Transverse colon (tissue), 4 donors: ENCODE measurements around the gene GFRA1. TPM values are rescaled to one million over a fixed set of nuclear protein-coding genes. Genes with fewer than 3 reads are reported as not detected.

Source experiments
- DNase-seq: peaks from one replicate; pipeline ENCODE4 v3.0.0-alpha.2; 2019
- H3K27ac ChIP-seq, 4 donors: fragments of 200-600 bp; sonication (generic); 2 replicates each; pipeline ENCODE4 v1.5.1; 2016 to 2018; ENCODE audit warnings: inconsistent platforms in 4 of 4
- H3K27me3 ChIP-seq: fragments of 200-600 bp; sonication (generic); 2 replicates; pipeline ENCODE4 v1.5.1; 2017; ENCODE audit warnings: inconsistent platforms
- H3K36me3 ChIP-seq, 4 donors: fragments of 200-600 bp; sonication (generic); 2 replicates each; pipeline ENCODE4 v1.5.1; 2017 to 2019; ENCODE audit warnings: inconsistent platforms in 4 of 4
- H3K4me1 ChIP-seq, 4 donors: fragments of 200-600 bp; sonication (generic); 2 replicates each; pipeline ENCODE4 v1.5.1; 2017 to 2020; ENCODE audit warnings: inconsistent platforms in 4 of 4
- H3K4me3 ChIP-seq, 4 donors: fragments of 200-600 bp; sonication (generic); 1 replicate in 1 of 4; 2 replicates in 3 of 4; pipeline versions ENCODE4 v1.5.1 to v1.6.1; 2017 to 2019; ENCODE audit warnings: inconsistent platforms in 4 of 4
- H3K9me3 ChIP-seq, 2 donors: fragments of 200-600 bp; sonication (generic); 2 replicates each; pipeline ENCODE4 v1.5.1; 2017 to 2019; ENCODE audit warnings: inconsistent platforms in 2 of 2
- EP300 ChIP-seq: sonication (generic); formaldehyde crosslinking; IDR thresholded peaks from one replicate; pipeline ENCODE4 v1.6.1; 2017; ENCODE audit warnings: antibody characterized with exemption, low read depth
- POLR2A ChIP-seq: fragments of 450-650 bp; IDR thresholded peaks from one replicate; pipeline ENCODE4 v1.6.1; 2016; ENCODE audit warnings: antibody characterized with exemption, mild to moderate bottlenecking, moderate library complexity
- POLR2AphosphoS5 ChIP-seq, 3 donors: sonication (generic); formaldehyde crosslinking; IDR thresholded peaks; one replicate each; pipeline ENCODE4 v1.6.1; 2016; ENCODE audit warnings: antibody characterized with exemption in 3 of 3
- WGBS, 2 donors: methylation state at CpG; one replicate each; pipeline ENCODE4 v1.1.5; 2018; ENCODE audit warnings: low coverage in 1 of 2; 5-methylcytosine and 5-hydroxymethylcytosine counted together
- in situ Hi-C, 4 donors: fragments of 200-750 bp; cut with MboI; loops; one replicate each; pipeline versions ENCODE4 v1.15.0 to v1.15.1; 2017; ENCODE audit warnings: low sequenced_read_pairs in 3 of 4, low pct_ligation_motif_present in 1 of 4, low pct_unique_long_range_greater_than_20kb in 1 of 4
- intact Hi-C: fragments of 100-400 bp; cut with DNase I; formaldehyde crosslinking; loops from one replicate; pipeline ENCODE4 v1.15.1; 2023; ENCODE audit warnings: low total_unique reads
- total RNA-seq, 4 donors: library from RNA; depleted of rRNA; stranded (reverse); fragments of >200 nt; gene quantifications; one replicate each; pipeline ENCODE4 v1.1.0, GENCODE V29; 2016
- TF ChIP-seq, protein P1 (sequence below), 5 experiments: fragments of 200-600 bp in 3 of 5; fragments of 450-650 bp in 2 of 5; sonication (generic) in 3 of 5; IDR thresholded peaks; 1 replicate in 2 of 5; 2 replicates in 3 of 5; pipeline ENCODE4 v1.5.1; 2016 to 2017; ENCODE audit warnings: antibody characterized with exemption in 5 of 5, inconsistent platforms in 3 of 5, mild to moderate bottlenecking in 2 of 5, moderate library complexity in 1 of 5

GFRA1 gene, protein sequence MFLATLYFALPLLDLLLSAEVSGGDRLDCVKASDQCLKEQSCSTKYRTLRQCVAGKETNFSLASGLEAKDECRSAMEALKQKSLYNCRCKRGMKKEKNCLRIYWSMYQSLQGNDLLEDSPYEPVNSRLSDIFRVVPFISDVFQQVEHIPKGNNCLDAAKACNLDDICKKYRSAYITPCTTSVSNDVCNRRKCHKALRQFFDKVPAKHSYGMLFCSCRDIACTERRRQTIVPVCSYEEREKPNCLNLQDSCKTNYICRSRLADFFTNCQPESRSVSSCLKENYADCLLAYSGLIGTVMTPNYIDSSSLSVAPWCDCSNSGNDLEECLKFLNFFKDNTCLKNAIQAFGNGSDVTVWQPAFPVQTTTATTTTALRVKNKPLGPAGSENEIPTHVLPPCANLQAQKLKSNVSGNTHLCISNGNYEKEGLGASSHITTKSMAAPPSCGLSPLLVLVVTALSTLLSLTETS
- 10 to 100 TPM; 12.0 to 32.8 (median 17.3) TPM for total RNA-seq

DNA sequence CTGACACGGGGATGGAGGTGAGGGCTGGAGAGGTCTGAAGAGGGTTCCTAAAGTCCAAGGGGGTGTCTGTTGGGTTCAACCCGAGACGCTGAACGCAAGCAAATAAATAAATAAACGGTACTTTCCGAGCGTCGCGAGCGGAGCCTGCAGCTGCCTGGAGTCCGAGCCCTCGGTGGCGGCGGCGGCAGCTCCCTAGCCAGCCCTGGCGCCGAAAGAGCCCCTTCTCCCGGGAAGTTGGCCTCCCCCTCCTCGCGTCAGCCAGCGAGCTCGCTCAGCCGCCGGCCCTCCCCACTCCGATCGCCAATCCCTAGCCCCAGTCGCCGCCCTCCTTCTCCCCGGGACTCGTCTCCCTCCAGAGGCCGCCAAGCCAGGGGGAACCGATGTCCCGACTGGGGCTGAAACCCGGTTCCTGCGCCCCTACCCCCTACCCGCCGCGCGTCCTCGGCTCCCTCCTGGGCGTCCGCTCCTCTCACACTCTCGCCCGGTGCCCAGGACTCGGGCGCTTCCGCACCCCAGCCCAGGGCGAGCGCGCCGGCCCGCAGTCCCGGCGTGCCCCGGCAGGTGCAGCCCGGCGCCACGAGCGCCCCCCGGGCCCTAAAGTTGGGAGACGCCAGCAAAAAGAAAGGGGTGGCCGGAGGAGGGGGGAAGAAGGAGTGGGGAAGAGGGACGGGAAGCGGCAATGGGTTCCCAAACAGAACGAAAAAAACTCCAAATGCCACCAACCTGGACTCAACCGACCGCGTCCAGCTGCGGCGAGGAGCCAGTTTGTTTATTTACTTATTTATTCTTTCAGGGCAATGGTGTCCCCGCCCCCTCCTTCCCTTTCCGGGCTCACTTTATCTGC, at the start of gene GFRA1:
TSS of gene GFRA1 (minus strand) at position 767 of the 844 bp plus-strand sequence. CDS start 1,177 bp downstream, outside the sequence.
- TF ChIP-seq POLR2AphosphoS5 (IDR thresholded peaks at IDR 0.05) = no peak
- TF ChIP-seq, protein P1, sequence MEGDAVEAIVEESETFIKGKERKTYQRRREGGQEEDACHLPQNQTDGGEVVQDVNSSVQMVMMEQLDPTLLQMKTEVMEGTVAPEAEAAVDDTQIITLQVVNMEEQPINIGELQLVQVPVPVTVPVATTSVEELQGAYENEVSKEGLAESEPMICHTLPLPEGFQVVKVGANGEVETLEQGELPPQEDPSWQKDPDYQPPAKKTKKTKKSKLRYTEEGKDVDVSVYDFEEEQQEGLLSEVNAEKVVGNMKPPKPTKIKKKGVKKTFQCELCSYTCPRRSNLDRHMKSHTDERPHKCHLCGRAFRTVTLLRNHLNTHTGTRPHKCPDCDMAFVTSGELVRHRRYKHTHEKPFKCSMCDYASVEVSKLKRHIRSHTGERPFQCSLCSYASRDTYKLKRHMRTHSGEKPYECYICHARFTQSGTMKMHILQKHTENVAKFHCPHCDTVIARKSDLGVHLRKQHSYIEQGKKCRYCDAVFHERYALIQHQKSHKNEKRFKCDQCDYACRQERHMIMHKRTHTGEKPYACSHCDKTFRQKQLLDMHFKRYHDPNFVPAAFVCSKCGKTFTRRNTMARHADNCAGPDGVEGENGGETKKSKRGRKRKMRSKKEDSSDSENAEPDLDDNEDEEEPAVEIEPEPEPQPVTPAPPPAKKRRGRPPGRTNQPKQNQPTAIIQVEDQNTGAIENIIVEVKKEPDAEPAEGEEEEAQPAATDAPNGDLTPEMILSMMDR (IDR thresholded peaks at IDR 0.05) = peak in 1 of 5 experiments; percentile 5
- H3K27ac ChIP-seq = peak within 1 kb of the TSS; percentile 55 to 81 (median 57)
- H3K4me3 ChIP-seq = peak within 1 kb of the TSS; percentile 39 to 52 (median 44)
- intact Hi-C loops (loop anchor here (10.0 kb wide), 1 partner anchor 318 kb away; no protein-coding TSS in a partner anchor), in situ Hi-C loops (no loop called here)
- H3K36me3 ChIP-seq = no peaks in the 10 kb centered on the region
- H3K9me3 ChIP-seq = no peaks in the 10 kb centered on the region
- H3K4me1 ChIP-seq = peaks cover 0 to 23% (median 11%) of the 10 kb centered on the region in 4 donors
- DNase-seq = no peak
- H3K27me3 ChIP-seq = peaks cover 85% of the 10 kb centered on the region
- 2 to 3% methylated on average over 12 to 39 of the region's 72 CpGs for WGBS, 2 donors

DNA sequence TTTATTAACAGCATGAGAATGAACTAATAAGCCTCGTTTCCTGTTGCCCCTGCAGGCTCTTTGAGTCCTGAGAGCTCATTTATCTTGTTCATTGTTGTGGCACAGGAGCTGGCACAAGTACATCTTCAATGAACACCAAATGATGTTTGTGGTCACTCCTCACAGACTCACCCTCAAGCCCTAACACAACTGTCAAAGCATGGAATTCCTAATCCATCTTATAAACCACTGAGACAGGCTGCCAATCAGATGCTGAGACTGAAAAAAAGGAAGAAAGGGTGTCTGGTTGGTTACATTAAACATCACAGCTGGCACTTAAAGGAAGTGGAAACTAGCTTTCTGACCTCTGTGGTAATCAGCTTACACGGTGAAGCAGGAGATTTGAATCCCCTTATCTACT, 43.5 kb upstream of the GFRA1 start:
- intact Hi-C loops (no loop called here), in situ Hi-C loops (no loop called here)
- no peak overlapping the region for H3K27ac ChIP-seq
- H3K4me1 ChIP-seq = no peaks in the 10 kb centered on the region
- 16 to 37% methylated on average over 2 of the region's 2 CpGs for WGBS, 2 donors
- H3K9me3 ChIP-seq = no peaks in the 10 kb centered on the region
- no peaks in the 10 kb centered on the region for H3K27me3 ChIP-seq
- DNase-seq = no peak
- TF ChIP-seq, protein P1 (IDR thresholded peaks at IDR 0.05) = no peak
- TF ChIP-seq POLR2A (no peak), EP300 (no peak), POLR2AphosphoS5 (IDR thresholded peaks at IDR 0.05) (no peak)
- H3K36me3 ChIP-seq = no peaks in the 10 kb centered on the region
- no peak overlapping the region for H3K4me3 ChIP-seq

DNA sequence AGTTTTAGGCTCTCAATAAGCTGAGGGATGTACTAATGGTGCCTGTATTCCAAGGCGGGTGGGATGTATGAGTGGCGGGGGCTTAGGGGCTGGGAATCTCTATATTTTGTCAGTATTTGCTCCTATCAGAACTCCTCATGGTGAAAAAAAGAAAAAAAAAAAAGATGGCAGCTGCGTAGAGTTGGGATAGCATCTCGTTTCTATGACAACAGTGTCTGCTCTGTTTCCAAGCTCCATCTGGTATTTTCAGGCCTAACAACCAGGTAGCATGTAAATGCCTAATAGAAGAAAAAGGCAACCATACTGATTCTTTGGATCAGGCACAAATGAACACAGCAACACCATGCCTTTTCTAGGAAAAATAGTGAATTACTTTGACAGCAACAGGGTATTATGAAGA, 39.5 kb upstream of the GFRA1 start:
- Histone ChIP-seq H3K36me3 (no peaks in the 10 kb centered on the region), H3K27me3 (no peaks in the 10 kb centered on the region), H3K9me3 (no peaks in the 10 kb centered on the region), H3K27ac (no peak overlapping the region), H3K4me1 (no peaks in the 10 kb centered on the region), H3K4me3 (no peak overlapping the region)
- in situ Hi-C loops = no loop called here
- no peak for DNase-seq
- intact Hi-C loops = no loop called here
- WGBS, 2 donors = 61 to 77% methylated on average over 4 of the region's 4 CpGs
- no peak for TF ChIP-seq POLR2AphosphoS5 (IDR thresholded peaks at IDR 0.05)
- TF ChIP-seq POLR2A = no peak

DNA sequence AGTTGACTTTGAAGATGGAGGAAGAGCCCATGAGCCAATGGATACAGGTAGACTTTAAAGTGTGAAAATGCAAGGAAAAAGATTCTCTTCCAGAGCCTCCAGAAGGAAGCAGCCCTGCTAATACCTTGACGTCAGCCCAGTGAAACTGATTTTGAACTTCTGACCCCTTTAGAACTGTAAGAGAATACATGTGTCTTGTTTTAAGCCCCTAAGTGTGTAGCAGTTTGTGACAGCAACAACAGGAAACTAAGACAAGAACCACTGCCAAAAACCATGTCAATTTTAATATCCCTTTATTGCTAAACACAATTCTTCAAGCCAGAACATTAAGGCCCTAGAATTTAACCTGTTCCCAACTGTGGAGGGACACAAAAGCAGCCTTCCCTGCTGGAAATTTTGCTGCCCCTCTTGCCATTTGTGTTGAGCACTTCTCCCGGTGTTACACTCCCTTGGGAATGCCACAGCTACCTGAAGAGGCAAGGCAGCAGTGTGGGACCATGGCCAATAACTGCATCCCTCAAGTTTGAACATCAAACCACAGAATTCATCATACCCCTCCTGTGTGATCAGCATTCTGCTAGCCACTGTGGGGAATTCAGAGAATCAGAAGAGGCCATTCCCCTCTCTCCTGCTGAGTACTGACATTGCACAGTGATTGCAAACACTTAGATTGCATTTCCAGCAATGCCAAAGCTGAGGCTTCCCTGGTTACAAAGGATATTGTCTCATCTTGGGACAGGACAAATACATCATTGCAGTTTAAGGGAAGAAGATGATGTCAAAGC, 38.9 kb upstream of the GFRA1 start:
- WGBS, 2 donors = 49 to 56% methylated on average over 2 of the region's 2 CpGs
- Histone ChIP-seq H3K27me3 (no peaks in the 10 kb centered on the region), H3K27ac (no peak overlapping the region), H3K36me3 (no peaks in the 10 kb centered on the region), H3K4me3 (no peak overlapping the region), H3K4me1 (no peaks in the 10 kb centered on the region), H3K9me3 (no peaks in the 10 kb centered on the region)
- in situ Hi-C loops (no loop called here), intact Hi-C loops (no loop called here)
- TF ChIP-seq, protein P1 (IDR thresholded peaks at IDR 0.05) = no peak
- TF ChIP-seq POLR2AphosphoS5 (IDR thresholded peaks at IDR 0.05) (no peak), EP300 (no peak), POLR2A (no peak)
- DNase-seq = no peak
